PFSK-1 (cell line): ENCODE data around the gene POLA1.

Experiments used
- FOXP2 ChIP-seq: optimal IDR thresholded peaks from 2 replicates; pipeline ENCODE3; 2011; ENCODE audit warnings: borderline replicate concordance, control low read depth, inconsistent platforms; ENCODE audit not compliant: insufficient read depth; ENCODE audit errors: extremely low read length, extremely low read depth
- POLR2AphosphoS5 ChIP-seq: IDR thresholded peaks from 2 replicates; pipeline ENCODE4 v1.6.1; 2012; ENCODE audit warnings: low read depth, mild to moderate bottlenecking, control low read depth, low read length, moderate library complexity
- SIN3A ChIP-seq: IDR thresholded peaks from 2 replicates; pipeline ENCODE4 v1.6.1; 2012; ENCODE audit warnings: mild to moderate bottlenecking, low read length, moderate library complexity, borderline replicate concordance; ENCODE audit not compliant: insufficient read depth
- TAF1 ChIP-seq: IDR thresholded peaks from 2 replicates; pipeline ENCODE4 v1.6.1; 2012; ENCODE audit warnings: low read length, control low read depth, borderline replicate concordance; ENCODE audit not compliant: insufficient read depth

DNA sequence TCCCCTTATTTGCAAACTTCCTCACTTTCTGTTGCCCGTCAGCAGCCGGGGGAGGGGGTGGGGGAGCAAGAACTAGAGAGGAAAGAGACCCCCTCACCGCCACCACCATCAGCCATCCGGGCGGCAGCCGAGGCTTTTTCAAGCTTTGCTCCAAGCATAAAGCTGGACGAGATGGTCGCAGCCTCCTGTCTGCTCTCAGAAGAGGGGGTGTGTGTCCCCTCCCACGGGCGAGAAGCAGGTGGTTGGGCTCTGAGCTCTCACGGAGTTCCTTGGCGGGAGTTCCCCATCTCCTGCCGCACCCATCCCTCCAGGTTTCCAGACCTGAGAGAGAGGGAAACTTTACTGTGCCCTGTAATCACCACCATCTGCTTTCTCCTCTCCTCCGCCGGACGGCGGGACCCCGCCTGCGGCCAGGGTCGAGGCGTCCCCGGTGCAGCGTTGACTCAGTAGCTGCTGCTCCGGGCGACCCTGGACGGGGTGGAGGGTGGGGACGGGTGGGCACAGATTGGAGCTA, 326.7 kb downstream of the POLA1 start:
- TF ChIP-seq POLR2AphosphoS5 = no peak
- TF ChIP-seq SIN3A = no peak
- no peak for TF ChIP-seq FOXP2
- TF ChIP-seq TAF1 = no peak
